Hematopoietic multipotent progenitor cell (in vitro differentiated cells): ENCODE measurements around the gene TRAF3. TPM values are rescaled to one million over a fixed set of nuclear protein-coding genes. Genes with fewer than 3 reads are reported as not detected.

Experiments used
- DNase-seq, 3 donors: peaks; one replicate each; pipeline ENCODE4 v3.0.0-alpha.2; 2011 to 2015; ENCODE audit warnings: low read depth in 2 of 3, low spot score in 2 of 3
- total RNA-seq: library from RNA; depleted of rRNA; stranded (reverse); fragments of >200 nt; gene quantifications from one replicate; pipeline ENCODE4 v1.2.3, GENCODE V29; 2012

Gene TRAF3
- total RNA-seq, 1 donor = 10.5 TPM

DNA sequence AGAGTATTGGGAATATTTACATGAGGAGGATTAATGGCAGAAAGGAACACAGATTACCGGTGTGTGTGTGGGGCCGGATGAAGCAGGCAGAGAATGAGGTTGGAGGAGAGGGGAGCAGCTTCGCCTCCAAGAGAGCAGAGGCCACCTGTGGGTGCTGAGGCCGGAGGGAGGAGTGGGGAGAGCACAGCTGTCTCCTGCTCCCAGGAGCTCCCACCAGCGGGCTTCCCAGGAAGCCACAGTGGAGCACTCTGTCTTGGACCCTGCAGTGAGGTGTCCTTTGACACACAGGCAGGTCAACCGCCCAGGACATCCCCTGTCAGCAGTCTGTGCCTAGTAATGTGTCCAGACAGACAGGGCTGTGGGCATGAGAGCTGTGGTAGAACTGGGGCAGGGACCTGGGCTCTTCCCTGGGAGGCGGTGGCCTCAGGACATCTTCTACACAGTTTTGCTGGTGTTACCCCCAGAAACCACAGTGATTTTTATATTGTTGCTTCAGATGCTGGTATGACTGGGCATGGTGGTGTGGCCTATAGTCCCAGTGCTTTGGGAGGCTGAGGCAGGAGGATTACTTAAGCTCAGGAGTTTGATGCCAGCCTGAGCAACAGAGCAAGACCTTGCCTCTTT, 126.8 kb downstream of the TRAF3 start:
- no peak for DNase-seq

GRCh38 chr14:102905116-102906108, 128.2 kb downstream of the TRAF3 start:
- DNase-seq = no peak

- no peak for DNase-seq
Measured at GRCh38 chr14:102906616-102907302, 129.5 kb downstream of the TRAF3 start.

DNA sequence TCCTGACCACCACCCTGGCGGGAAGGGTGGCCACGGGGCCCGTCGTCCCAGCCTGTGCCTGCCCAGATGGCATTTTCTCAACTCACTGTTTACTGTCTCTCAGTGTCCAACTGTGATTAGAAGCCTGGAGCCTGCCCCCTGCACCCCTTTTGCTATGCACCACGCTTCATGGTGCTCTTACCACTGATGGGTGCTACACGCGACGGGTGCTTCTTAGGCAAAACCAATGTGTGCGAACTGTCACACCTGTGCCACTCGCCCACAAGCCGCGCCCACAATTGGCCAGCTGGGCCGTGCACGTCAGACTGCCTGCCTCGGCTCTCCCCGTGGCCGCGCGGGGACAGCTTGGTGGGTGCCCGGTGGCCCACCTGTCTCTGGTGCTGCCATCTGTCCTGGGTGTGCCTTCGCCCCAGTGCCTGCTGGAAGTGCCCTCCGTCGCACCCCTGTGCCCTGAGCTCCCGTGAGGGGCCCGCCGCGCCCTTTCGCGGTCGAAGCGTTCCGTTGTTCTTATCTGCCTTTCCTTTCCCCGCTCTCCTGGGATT, 130.1 kb downstream of the TRAF3 start:
- DNase-seq = no peak

DNA sequence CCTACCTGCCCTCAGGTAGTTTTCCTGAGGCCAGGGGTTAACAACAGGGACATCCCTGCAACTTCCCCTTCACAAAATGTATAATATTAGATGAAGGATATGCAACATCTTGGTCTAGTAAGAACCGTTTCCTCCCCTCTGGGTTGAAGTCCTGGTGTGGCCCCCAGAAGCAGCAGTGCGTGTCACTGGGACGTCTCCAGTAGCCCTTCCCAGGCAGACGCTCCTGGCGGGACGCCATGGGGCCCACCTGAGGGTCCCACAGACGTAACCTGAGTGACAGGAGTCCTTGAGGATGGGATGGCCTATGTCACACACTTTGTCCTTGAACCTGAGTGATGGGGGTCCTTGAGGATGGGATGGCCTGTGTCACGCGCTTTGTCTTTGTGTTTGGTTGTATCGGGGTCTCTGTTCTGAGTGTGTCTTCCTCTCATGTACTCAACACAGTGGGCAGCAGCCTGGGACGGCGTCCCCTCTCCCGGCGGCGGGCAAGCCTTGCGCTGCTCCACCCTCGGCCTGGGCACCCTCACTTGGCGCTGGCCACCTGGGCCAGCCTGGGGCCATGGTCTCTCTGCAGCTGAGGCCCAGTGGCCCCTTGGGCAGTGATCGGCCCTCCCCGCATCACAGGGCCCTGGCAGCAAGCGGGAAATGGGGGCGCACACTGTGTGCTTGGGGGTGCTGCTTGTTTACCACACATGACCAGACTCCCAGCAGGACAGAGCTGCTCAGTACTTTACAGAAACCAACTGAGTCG, 130.9 kb downstream of the TRAF3 start:
- no peak for DNase-seq

- DNase-seq = no peak
Measured at GRCh38 chr14:102908766-102909455, 131.7 kb downstream of the TRAF3 start.

DNA sequence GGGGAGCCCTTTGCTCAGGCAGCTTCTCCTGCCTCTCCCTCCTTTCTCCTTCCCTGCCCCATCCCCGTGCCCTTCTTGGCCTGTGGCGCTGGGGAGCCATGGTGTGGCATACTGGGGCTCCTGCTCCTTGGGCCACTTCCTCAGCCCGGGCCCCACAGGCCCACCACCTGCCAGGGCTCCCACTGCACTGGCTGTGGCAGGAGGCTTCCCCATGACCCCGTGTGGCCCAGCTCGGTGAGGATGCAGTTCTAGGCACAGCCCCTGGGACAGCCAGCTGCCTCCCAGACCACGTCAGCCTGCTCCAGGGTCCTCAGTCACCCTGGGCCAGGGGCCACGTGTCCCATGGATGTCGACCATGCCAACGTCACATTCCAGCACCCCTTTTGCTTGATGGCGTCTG, 132.2 kb downstream of the TRAF3 start:
- DNase-seq = no peak

GRCh38 chr14:102909911-102910310, 132.7 kb downstream of the TRAF3 start:
- no peak for DNase-seq

- no peak for DNase-seq
Measured at GRCh38 chr14:102910442-102910841, 133.2 kb downstream of the TRAF3 start.

GRCh38 chr14:102911541-102911951, 134.3 kb downstream of the TRAF3 start:
- no peak for DNase-seq

- DNase-seq = no peak
Measured at GRCh38 chr14:102911991-102912761, 134.9 kb downstream of the TRAF3 start.

- no peak for DNase-seq
Measured at GRCh38 chr14:102913341-102914211, 136.3 kb downstream of the TRAF3 start.

DNA sequence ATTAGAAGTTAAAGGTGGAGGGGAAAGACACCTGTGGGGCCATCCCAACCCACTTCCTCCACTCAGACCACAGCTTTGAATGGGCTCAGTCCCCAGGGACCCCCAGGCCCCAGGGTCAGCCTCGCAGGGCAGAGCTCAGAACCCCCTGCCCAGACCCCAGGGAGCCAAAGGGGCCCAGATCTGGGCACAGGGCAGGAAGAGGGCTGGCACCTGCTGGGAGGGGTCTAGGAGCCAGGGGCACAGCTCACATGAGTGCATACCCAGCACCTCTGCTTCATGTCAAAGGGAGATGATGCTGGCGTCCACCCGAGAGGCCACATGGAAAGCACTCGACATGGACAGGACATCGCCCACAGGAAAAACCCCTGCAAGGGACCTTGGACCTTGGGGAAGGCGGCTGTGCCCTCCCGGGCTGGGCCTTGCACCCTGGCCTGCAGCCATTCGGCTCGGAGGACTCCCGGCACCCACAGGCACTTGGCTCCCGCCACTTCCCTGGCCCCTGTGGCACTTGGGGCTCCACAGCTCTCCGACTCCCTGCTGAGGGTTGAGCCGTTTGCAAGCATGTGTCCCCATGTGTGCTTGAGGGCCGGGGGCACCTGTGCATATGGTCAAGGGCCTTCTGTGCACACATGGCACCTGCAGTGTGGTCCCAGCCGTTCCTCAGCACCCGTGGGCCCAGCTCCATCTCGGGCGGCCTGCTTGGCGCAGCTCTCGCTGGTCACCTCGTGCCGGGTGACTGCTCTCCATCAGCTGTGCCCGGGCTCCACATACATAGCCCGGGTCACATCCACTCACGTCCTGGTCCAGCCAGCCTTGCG, 137.4 kb downstream of the TRAF3 start:
- no peak for DNase-seq

DNA sequence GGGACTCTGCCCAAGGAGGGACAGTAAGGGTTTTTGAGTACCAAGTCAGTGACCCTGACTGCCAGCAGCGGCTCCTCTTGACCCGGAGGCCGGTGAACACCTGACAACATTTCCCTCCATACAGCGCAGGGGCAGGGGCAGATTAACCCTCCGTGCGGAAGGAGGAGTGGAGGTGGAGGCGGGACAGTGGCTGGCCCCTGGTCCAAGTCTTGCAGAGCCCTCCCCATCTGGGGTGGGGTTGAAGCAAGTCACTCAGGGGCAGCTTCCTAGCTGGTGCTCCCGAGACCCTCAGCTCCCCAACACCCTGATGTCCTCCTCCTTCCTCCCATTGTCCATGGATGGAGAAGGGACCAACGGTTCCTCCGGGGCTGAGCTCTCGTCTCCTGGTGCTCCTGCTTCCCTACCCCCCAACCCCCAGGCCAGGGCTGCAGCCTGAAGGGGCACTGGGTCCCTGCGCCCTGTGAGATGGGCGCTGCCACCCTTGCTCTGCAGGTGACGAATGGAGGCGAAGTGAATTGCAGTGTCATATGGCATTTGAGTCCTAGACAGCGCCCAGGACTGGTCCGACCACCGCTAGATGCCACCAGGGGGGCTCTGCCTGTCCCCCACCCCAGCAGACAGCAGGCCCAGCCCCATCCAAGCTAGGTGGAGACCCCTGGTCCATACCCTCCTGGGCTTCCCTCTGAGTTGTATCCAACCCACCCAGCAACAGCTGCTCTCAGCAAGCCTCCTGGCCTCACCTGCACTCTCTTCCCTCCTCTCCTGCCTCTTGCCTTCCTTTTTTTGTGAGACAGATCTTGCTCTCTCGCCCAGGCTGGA, 138.3 kb downstream of the TRAF3 start:
- no peak for DNase-seq

DNA sequence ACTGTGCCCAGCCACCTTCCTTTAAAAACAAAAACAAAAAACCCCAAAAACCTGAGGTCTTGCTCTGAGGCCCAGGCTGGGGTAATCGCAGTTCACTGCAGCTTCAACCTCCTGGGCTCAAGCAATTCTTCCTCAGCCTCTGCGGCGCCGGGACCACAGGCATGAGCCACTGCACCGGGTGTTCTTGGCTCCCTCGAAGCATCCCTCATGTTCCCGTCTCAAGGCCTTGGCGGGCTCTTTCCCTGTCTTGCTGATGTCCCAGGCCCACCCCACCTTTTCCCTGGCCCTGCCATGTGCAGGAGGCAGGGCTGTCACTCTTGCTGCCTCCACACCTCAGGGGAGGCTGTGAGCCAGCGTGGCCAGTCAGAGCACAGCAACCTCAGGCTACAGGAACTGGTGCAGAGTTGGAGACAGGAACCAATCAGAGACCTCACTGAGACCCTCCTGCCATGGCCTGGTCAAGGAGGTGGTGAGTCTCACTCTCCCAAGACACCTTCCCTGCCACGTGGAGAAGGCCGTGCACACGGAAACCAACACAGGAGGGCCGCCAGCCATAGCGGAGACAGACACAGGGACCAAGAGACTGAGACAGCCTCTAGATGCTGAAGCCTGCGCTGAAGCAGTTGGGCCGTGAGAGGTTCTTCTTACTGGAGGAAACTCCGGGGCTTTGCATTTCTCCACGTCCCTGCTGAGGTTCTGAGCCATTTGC, 139.3 kb downstream of the TRAF3 start:
- DNase-seq = no peak

- DNase-seq = no peak
Measured at GRCh38 chr14:102917056-102917385, 139.8 kb downstream of the TRAF3 start.
